22Rv1 (cell line): ENCODE measurements around the gene BGLAP.

Experiments
- CTCF ChIP-seq: fragments of 450-650 bp; IDR thresholded peaks from 2 replicates; pipeline ENCODE4 v1.5.1; 2017; ENCODE audit warnings: mild to moderate bottlenecking
- ZFX ChIP-seq: fragments of 450-650 bp; IDR thresholded peaks from 2 replicates; pipeline ENCODE4 v1.6.1; 2017; ENCODE audit warnings: antibody characterized with exemption, borderline replicate concordance

DNA sequence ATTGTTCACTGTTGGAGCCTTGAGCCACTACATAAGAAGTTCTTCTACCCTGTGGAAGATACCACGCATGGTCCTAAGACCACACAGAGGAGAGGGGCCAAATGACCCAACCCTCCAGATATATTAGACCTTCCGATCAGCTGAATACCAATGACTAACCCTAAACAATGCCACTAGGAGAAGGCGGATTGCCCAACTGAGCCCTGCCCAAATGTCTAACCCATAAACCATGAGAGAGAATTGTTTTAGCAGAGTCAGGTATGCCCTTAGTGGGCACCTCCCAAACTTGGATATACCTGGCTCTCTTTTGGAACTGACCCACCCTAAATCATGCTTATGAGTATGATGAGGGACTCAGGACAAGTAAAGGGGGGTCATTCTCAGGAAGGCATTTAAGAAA, 28.3 kb downstream of the BGLAP start:
- TF ChIP-seq CTCF = no peak
- no peak for TF ChIP-seq ZFX
